Hepatocyte (in vitro differentiated cells): ENCODE measurements around the gene RADX.

ENCODE experiments used
- CTCF ChIP-seq: fragments of 200-600 bp; sonication (generic); IDR thresholded peaks from 2 replicates; pipeline ENCODE4 v1.5.1; 2016; ENCODE audit warnings: antibody characterized with exemption, mild to moderate bottlenecking; ENCODE audit not compliant: poor library complexity
- EZH2 ChIP-seq: fragments of 200-600 bp; sonication (generic); IDR thresholded peaks from 2 replicates; pipeline ENCODE4 v1.6.1; 2016; ENCODE audit warnings: antibody characterized with exemption, mild to moderate bottlenecking, borderline replicate concordance

- TF ChIP-seq CTCF: no peak
- no peak for TF ChIP-seq EZH2
Measured at GRCh38 chrX:106684207-106684606, 72.4 kb downstream of the RADX start.
